ENCODE data around the gene APOBEC2. TPM values are rescaled to one million over a fixed set of nuclear protein-coding genes. Genes with fewer than 3 reads are reported as not detected.
A peak's percentile ranks its signal among the peaks of the same experiment; 100 is the strongest.

The APOBEC2 gene
- total and polyA plus RNA-seq, 2 of the 13 experiments (the other 11 are each of a cell fraction or from before 2014, with no cell fraction given): 0.09 TPM; not detected in 1

DNA sequence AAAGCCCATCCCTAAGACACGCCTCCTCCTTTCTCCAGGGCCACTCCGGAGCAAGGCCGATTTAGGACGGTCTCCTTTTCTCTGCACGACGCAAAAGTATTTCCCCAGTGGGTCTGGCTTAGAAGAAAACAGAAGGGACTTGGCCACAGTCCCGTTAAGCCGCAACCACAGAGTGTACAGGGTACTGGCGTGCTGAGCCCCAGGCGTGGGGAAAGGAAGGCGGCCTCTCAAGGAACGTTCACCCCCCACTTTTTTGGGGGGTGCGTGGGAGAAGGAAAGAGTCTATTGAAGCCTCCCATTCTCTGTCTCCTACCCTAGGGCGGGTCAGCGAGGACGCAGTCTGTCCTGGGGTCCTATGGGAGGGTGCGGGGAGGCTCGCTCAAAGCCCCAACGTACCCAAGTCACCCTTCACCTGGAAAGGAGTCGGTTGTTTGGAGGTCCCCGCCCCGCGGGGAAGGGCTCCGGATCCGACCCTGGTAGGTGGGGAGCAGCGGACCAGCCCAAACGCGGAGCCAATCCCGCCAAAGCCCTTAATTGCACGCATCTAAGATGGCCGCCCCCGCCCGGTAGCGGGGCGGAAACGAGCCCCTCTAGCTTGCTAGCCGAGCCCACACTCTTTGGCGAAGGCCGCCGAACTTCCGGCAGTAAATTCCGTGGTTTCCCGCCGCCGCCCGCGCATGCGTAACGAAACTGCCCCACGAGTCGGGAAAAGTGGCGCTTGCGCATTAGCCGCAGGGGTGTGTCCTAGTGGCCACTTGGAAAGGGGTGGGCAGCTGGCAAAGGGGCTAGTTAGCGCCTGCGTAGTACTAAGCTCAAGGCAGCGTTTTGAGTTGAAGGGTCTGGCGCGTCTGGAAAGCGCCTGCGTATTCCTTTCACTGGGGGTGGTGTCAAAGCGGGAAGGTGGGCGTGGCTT, 19.2 kb downstream of the APOBEC2 start, which contains the start of gene OARD1 (continued):
- TF ChIP-seq, protein P1, sequence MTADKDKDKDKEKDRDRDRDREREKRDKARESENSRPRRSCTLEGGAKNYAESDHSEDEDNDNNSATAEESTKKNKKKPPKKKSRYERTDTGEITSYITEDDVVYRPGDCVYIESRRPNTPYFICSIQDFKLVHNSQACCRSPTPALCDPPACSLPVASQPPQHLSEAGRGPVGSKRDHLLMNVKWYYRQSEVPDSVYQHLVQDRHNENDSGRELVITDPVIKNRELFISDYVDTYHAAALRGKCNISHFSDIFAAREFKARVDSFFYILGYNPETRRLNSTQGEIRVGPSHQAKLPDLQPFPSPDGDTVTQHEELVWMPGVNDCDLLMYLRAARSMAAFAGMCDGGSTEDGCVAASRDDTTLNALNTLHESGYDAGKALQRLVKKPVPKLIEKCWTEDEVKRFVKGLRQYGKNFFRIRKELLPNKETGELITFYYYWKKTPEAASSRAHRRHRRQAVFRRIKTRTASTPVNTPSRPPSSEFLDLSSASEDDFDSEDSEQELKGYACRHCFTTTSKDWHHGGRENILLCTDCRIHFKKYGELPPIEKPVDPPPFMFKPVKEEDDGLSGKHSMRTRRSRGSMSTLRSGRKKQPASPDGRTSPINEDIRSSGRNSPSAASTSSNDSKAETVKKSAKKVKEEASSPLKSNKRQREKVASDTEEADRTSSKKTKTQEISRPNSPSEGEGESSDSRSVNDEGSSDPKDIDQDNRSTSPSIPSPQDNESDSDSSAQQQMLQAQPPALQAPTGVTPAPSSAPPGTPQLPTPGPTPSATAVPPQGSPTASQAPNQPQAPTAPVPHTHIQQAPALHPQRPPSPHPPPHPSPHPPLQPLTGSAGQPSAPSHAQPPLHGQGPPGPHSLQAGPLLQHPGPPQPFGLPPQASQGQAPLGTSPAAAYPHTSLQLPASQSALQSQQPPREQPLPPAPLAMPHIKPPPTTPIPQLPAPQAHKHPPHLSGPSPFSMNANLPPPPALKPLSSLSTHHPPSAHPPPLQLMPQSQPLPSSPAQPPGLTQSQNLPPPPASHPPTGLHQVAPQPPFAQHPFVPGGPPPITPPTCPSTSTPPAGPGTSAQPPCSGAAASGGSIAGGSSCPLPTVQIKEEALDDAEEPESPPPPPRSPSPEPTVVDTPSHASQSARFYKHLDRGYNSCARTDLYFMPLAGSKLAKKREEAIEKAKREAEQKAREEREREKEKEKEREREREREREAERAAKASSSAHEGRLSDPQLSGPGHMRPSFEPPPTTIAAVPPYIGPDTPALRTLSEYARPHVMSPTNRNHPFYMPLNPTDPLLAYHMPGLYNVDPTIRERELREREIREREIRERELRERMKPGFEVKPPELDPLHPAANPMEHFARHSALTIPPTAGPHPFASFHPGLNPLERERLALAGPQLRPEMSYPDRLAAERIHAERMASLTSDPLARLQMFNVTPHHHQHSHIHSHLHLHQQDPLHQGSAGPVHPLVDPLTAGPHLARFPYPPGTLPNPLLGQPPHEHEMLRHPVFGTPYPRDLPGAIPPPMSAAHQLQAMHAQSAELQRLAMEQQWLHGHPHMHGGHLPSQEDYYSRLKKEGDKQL (CRISPR knock-in tag; IDR thresholded peaks at IDR 0.05; ENCODE audit: low read depth): no peak
- TF ChIP-seq, protein P2, sequence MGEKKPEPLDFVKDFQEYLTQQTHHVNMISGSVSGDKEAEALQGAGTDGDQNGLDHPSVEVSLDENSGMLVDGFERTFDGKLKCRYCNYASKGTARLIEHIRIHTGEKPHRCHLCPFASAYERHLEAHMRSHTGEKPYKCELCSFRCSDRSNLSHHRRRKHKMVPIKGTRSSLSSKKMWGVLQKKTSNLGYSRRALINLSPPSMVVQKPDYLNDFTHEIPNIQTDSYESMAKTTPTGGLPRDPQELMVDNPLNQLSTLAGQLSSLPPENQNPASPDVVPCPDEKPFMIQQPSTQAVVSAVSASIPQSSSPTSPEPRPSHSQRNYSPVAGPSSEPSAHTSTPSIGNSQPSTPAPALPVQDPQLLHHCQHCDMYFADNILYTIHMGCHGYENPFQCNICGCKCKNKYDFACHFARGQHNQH (CRISPR knock-in tag; IDR thresholded peaks at IDR 0.05): peak; percentile 18; the same call in 1 of the 2 replicates
- TF ChIP-seq ISX (CRISPR knock-in tag; conservative IDR thresholded peaks at IDR 0.05) (no peak; the same call in 1 of the 2 replicates), CENPT (CRISPR knock-in tag; IDR thresholded peaks at IDR 0.05; ENCODE audit: low read depth) (no peak; the same call in 1 of the 2 replicates), CBX5 (CRISPR knock-in tag; IDR thresholded peaks at IDR 0.05; ENCODE audit: borderline replicate concordance) (no peak; the same call in 1 of the 2 replicates), MED13 (CRISPR knock-in tag; IDR thresholded peaks at IDR 0.05) (peak; percentile 63; the same call in 1 of the 2 replicates), RFX1 (IDR thresholded peaks at IDR 0.05) (no peak), SCMH1 (CRISPR knock-in tag; IDR thresholded peaks at IDR 0.05; ENCODE audit: borderline replicate concordance) (no peak), ISL2 (CRISPR knock-in tag; IDR thresholded peaks at IDR 0.05) (peak; percentile 71), U2AF2 (IDR thresholded peaks at IDR 0.05; ENCODE audit: low read depth, low read length) (peak; percentile 21; the same call in 1 of the 2 replicates), ZNF263 (CRISPR knock-in tag; IDR thresholded peaks at IDR 0.05) (peak; percentile 28; the same call in 1 of the 2 replicates), YEATS4 (CRISPR knock-in tag; IDR thresholded peaks at IDR 0.05; ENCODE audit: borderline replicate concordance) (peak; percentile 83), NFYB (CRISPR knock-in tag; IDR thresholded peaks at IDR 0.05) (peak; percentile 76), FOXM1 (CRISPR knock-in tag; IDR thresholded peaks at IDR 0.05) (no peak), ZNF30 (CRISPR knock-in tag; IDR thresholded peaks at IDR 0.05) (no peak), ZNF777 (CRISPR knock-in tag; IDR thresholded peaks at IDR 0.05) (peak; percentile 62; the same call in 1 of the 2 replicates)
- TF ChIP-seq, protein P3, sequence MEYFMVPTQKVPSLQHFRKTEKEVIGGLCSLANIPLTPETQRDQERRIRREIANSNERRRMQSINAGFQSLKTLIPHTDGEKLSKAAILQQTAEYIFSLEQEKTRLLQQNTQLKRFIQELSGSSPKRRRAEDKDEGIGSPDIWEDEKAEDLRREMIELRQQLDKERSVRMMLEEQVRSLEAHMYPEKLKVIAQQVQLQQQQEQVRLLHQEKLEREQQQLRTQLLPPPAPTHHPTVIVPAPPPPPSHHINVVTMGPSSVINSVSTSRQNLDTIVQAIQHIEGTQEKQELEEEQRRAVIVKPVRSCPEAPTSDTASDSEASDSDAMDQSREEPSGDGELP (IDR thresholded peaks at IDR 0.05; ENCODE audit: borderline replicate concordance, low read depth): no peak; the same call in 1 of the 2 replicates
- TF ChIP-seq, protein P4, sequence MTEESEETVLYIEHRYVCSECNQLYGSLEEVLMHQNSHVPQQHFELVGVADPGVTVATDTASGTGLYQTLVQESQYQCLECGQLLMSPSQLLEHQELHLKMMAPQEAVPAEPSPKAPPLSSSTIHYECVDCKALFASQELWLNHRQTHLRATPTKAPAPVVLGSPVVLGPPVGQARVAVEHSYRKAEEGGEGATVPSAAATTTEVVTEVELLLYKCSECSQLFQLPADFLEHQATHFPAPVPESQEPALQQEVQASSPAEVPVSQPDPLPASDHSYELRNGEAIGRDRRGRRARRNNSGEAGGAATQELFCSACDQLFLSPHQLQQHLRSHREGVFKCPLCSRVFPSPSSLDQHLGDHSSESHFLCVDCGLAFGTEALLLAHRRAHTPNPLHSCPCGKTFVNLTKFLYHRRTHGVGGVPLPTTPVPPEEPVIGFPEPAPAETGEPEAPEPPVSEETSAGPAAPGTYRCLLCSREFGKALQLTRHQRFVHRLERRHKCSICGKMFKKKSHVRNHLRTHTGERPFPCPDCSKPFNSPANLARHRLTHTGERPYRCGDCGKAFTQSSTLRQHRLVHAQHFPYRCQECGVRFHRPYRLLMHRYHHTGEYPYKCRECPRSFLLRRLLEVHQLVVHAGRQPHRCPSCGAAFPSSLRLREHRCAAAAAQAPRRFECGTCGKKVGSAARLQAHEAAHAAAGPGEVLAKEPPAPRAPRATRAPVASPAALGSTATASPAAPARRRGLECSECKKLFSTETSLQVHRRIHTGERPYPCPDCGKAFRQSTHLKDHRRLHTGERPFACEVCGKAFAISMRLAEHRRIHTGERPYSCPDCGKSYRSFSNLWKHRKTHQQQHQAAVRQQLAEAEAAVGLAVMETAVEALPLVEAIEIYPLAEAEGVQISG (CRISPR knock-in tag; IDR thresholded peaks at IDR 0.05): peak; percentile 99
